ENCODE measurements around the gene GFRA1.

GRCh38 chr10:116146372-116147140, 126.5 kb downstream of the GFRA1 start:
- TF ChIP-seq CTCF (conservative IDR thresholded peaks at IDR 0.05; ENCODE audit: low read depth, low read length) (no peak), EZH2 (IDR thresholded peaks at IDR 0.05; ENCODE audit: borderline replicate concordance, low read depth, low read length, poor library complexity, severe bottlenecking) (no peak)

All from A673 (cell line).